ENCODE data around the gene KIAA0930.
"Not testable (repeated sequence)": the region's sequence is repeated elsewhere in the genome, so short reads cannot be mapped to it uniquely, and the experiment has no call there.

KIAA0930 gene

DNA sequence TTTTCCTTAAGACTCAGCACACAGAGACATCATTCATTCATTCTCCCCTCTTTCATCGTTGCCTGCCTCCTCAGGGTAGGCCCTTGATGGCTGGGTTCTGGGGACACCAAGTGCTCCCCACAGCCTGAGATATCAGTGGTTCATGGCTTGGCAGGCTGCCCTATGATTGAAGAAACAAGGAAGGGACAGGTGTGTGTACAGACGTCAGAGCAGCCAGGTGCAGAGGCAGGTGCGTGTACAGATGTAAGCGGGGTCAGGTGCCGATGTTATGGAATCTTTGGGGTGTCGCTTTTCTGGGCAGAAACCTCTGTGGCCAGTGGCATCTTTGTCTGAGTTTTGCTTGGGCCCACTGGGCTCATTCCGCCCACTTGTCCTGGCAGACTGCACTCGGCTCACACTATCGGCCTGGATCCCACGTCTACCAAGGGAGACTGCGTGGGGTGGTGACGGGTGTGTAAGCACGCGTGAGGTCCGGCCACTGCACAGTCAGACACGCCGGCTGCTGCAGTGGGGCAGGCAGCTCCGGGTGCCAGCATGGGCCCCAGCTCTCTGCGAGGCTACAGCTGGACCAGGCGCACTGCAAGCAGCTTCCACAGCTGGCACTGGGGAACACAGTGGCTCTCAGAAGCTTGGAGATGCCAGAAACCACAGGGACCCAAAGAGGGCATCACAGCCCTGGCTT lies 20.9 kb upstream of the KIAA0930 start:
- TF ChIP-seq, protein P1, sequence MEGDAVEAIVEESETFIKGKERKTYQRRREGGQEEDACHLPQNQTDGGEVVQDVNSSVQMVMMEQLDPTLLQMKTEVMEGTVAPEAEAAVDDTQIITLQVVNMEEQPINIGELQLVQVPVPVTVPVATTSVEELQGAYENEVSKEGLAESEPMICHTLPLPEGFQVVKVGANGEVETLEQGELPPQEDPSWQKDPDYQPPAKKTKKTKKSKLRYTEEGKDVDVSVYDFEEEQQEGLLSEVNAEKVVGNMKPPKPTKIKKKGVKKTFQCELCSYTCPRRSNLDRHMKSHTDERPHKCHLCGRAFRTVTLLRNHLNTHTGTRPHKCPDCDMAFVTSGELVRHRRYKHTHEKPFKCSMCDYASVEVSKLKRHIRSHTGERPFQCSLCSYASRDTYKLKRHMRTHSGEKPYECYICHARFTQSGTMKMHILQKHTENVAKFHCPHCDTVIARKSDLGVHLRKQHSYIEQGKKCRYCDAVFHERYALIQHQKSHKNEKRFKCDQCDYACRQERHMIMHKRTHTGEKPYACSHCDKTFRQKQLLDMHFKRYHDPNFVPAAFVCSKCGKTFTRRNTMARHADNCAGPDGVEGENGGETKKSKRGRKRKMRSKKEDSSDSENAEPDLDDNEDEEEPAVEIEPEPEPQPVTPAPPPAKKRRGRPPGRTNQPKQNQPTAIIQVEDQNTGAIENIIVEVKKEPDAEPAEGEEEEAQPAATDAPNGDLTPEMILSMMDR (IDR thresholded peaks at IDR 0.05; ENCODE audit: extremely low read depth, missing control alignments): no peak
- DNase-seq (ENCODE audit: low spot score): no peak

DNA sequence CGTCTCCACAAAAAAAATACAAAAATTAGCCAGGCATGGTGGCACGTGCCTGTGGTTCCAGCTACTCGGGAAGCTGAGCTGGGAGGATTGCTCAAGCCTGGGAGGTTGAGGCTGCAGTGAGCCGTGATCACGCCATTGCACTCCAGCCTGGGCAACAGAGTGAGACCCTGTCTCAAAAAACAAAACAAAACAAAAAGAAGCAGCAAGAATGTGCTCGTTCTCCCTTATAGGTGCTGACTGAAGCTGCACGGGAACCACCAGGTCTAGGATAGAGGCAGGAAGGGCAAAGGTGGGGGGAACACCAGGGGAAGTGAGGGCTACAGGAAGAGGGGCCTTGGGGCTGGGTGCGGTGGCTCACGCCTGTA lies 19.7 kb upstream of the KIAA0930 start:
- not testable (repeated sequence) for DNase-seq (ENCODE audit: low spot score)

- TF ChIP-seq, protein P1 (IDR thresholded peaks at IDR 0.05; ENCODE audit: extremely low read depth, missing control alignments): no peak
- no peak for DNase-seq (ENCODE audit: low spot score)
Measured at GRCh38 chr22:45259754-45260394, 19.2 kb upstream of the KIAA0930 start.

- not testable (repeated sequence) for DNase-seq (ENCODE audit: low spot score)
Measured at GRCh38 chr22:45257941-45258340, 17.2 kb upstream of the KIAA0930 start.

DNA sequence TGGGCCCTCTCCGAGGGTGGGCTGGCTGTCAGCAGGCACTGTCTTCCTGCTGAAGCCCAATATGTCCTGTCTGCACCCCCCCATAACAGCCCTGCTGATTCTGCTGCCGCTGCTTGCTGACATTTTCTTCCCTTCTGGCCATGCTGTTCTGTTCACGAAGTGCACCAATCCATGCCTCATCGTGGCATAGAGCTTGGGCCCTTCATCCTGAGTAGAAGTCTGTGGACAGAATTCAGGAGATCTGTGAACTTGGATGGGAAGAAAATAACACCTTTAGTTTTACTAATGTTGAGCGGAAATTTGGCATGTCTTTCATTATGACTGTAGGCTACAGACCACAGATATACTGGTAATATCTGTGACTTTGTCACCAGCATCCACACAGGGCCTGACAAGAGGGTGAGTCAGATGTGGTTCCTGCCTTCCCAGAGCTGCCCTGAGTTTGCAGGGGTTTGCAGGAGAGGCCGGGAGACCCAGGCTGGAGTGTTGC lies 14.1 kb upstream of the KIAA0930 start:
- peak; percentile 62 for DNase-seq (ENCODE audit: low spot score)
- TF ChIP-seq, protein P1 (IDR thresholded peaks at IDR 0.05; ENCODE audit: extremely low read depth, missing control alignments): no peak

- DNase-seq (ENCODE audit: low spot score): no peak
Measured at GRCh38 chr22:45254388-45254787, 13.7 kb upstream of the KIAA0930 start.

DNA sequence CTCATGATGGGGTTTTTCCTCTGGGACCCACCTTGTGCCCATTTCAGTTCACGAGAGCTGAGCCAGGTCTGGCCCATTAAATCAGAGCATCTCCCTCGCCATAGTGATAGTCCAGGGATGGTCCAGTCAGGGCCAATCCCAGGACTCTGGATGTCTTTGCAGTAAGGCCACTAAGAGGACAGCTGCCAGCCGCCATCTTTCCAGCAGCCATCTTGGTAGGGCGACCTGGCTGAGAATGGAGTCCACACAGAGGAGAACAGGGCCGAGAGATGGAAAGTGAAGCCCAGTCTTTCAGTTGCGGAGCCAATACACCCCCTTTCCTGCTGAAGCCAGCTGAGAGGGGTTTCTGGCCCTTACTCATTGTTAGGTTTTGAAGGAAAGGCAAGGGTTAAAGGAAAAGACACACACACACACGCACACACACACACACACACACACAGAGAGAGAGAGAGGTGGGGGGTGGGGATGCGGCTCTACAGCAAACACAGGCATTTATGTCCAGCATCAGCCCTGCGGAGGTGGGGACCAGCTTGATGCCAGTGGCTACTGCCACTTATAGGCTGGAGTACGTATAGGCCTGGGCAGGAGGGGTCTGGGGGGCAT lies 12.4 kb upstream of the KIAA0930 start:
- DNase-seq (ENCODE audit: low spot score): no peak
- TF ChIP-seq, protein P1 (IDR thresholded peaks at IDR 0.05; ENCODE audit: extremely low read depth, missing control alignments): no peak

More at GRCh38 chr22:45254388-45254787, 13.7 kb upstream of the KIAA0930 start:
- TF ChIP-seq, protein P1 (IDR thresholded peaks at IDR 0.05; ENCODE audit: extremely low read depth, missing control alignments): no peak

DNA sequence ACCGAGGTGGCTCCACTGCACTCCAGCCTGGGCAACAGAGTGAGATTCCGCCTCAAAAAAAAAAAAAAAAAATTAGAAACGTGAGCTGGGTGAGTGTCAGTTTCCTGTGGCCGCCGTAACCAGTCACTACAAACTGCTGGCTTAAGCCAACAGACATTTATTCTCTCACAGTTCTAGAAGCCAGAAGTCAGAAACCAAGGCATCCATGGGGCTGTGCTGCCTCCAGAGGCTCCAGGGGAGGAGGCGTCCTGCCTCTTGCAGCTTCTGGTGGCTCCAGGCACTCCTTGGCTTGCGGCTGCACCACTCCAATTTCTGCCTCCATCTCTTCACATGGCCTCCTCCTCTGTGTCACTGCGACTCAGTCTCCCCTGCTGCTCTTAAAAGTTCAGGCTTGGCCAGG lies 11.1 kb upstream of the KIAA0930 start:
- TF ChIP-seq, protein P1 (IDR thresholded peaks at IDR 0.05; ENCODE audit: extremely low read depth, missing control alignments): no peak
- DNase-seq (ENCODE audit: low spot score): no peak
